Mesenteric fat pad (tissue), 1 donor: Measurements from ENCODE around the gene HINT2. TPM values are rescaled to one million over a fixed set of nuclear protein-coding genes. Genes with fewer than 3 reads are reported as not detected.

ENCODE experiments used
- DNase-seq: peaks from one replicate; pipeline ENCODE4 v3.0.0-alpha.2; 2020; ENCODE audit warnings: low spot score
- total RNA-seq: library from RNA; stranded (reverse); fragmentation: NEBNext Ultra II Directional; extraction: Animal tissue kit (Norgen Biotek cat#: 25700); gene quantifications from one replicate; pipeline ENCODE4 v1.2.1, GENCODE V29; 2021
- donor health status: DM: yes; HTN: yes; CAD: no.

HINT2 gene
- total RNA-seq, 1 donor from 2014 or later: 42.7 TPM

- peak; percentile 96 for DNase-seq
These were observed 2.7 kb downstream of the HINT2 start, which contains the start of gene SPAG8 for GRCh38 chr9:35812025-35812602. Gene SPAG8, minus strand, starts transcription at chr9:35812262. Its CDS starts 115 bp downstream, at chr9:35812147.

GRCh38 chr9:35811381-35812024 is 3.3 kb downstream of the HINT2 start:
- DNase-seq: no peak

- DNase-seq: peak; percentile 60
These were observed 4.7 kb downstream of the HINT2 start for GRCh38 chr9:35810122-35810521.

GRCh38 chr9:35808433-35808832 is 6.4 kb downstream of the HINT2 start:
- peak; percentile 78 for DNase-seq

- DNase-seq: no peak
These were observed 8.7 kb downstream of the HINT2 start for GRCh38 chr9:35806101-35806500.

- no peak for DNase-seq
These were observed 13.3 kb downstream of the HINT2 start for GRCh38 chr9:35801328-35802128.

GRCh38 chr9:35800530-35800929 is 14.3 kb downstream of the HINT2 start:
- DNase-seq: no peak

- DNase-seq: no peak
These were observed 16.0 kb downstream of the HINT2 start for GRCh38 chr9:35798658-35799374.

GRCh38 chr9:35797311-35798109 is 17.3 kb downstream of the HINT2 start:
- no peak for DNase-seq

GRCh38 chr9:35795695-35796094 is 19.1 kb downstream of the HINT2 start:
- DNase-seq: no peak

- DNase-seq: no peak
These were observed 21.4 kb downstream of the HINT2 start for GRCh38 chr9:35793461-35793860.

- DNase-seq: no peak
These were observed 22.0 kb downstream of the HINT2 start for GRCh38 chr9:35792826-35793225.

GRCh38 chr9:35792024-35792813 is 22.6 kb downstream of the HINT2 start:
- DNase-seq: no peak

GRCh38 chr9:35791297-35791921 is 23.4 kb downstream of the HINT2 start, which contains the start of gene NPR2:
Gene NPR2, plus strand, starts transcription at chr9:35791591. Its CDS starts 818 bp downstream, at chr9:35792409.
- no peak for DNase-seq

GRCh38 chr9:35790385-35791296 is 24.2 kb downstream of the HINT2 start:
- DNase-seq: no peak

GRCh38 chr9:35790025-35790384 is 24.8 kb downstream of the HINT2 start:
- no peak for DNase-seq

GRCh38 chr9:35789541-35789940 is 25.3 kb downstream of the HINT2 start:
- no peak for DNase-seq

GRCh38 chr9:35783418-35783817 is 31.4 kb downstream of the HINT2 start:
- no peak for DNase-seq
